HEK293 (cell line): ENCODE measurements around the gene HNRNPC.
"Not testable (repeated sequence)": the region's sequence is repeated elsewhere in the genome, so short reads cannot be mapped to it uniquely, and the experiment has no call there.

Source experiments
- CTCF ChIA-PET: fragments of 350-600 bp; formaldehyde crosslinking; extraction: SDS; loops from one replicate; lab custom pipeline; 2021; ENCODE audit warnings: antibody characterized with exemption; lab: Yijun Ruan, JAX
- POLR2A ChIA-PET: fragments of 300-600 bp; formaldehyde crosslinking; extraction: SDS; loops from one replicate; lab custom pipeline; 2020; ENCODE audit warnings: antibody characterized with exemption, inconsistent platforms; lab: Yijun Ruan, JAX
- H3K27ac ChIP-seq: fragments of 200-500 bp; sonication (Bioruptor generic); 2 replicates; pipeline ENCODE4 v1.5.1; 2014; ENCODE audit warnings: low read depth, low read length, control low read depth, inconsistent platforms; ENCODE audit errors: extremely low read depth
- H3K36me3 ChIP-seq, 2 experiments: fragments of 200-500 bp in 1 of 2; sonication (Bioruptor generic) in 1 of 2; 1 replicate in 1 of 2; 2 replicates in 1 of 2; pipeline ENCODE4 v1.5.1; 2014 to 2017; ENCODE audit warnings: inconsistent platforms in 2 of 2, low read length in 2 of 2; ENCODE audit not compliant: control insufficient read depth in 2 of 2, insufficient read depth in 1 of 2
- H3K4me1 ChIP-seq: fragments of 200-500 bp; sonication (Bioruptor generic); 2 replicates; pipeline ENCODE4 v1.5.1; 2014; ENCODE audit warnings: mild to moderate bottlenecking, low read length, inconsistent platforms; ENCODE audit not compliant: control insufficient read depth, insufficient read depth
- H3K4me3 ChIP-seq: 2 replicates; pipeline ENCODE4 v1.5.1; 2011; ENCODE audit warnings: low read depth, mild to moderate bottlenecking, control low read depth, low read length, moderate library complexity
- H3K9me3 ChIP-seq: fragments of 200-500 bp; sonication (Bioruptor generic); 2 replicates; pipeline ENCODE4 v1.5.1; 2014; ENCODE audit warnings: low read depth, low read length, inconsistent platforms; ENCODE audit not compliant: control insufficient read depth, insufficient read depth
- GFI1B ChIP-seq: fragments of 450-650 bp; formaldehyde crosslinking; IDR thresholded peaks from 2 replicates; pipeline ENCODE4 v1.5.1; 2016; ENCODE audit warnings: missing biosample characterization, missing genetic modification characterization
- KLF9 ChIP-seq: fragments of 450-650 bp; formaldehyde crosslinking; IDR thresholded peaks from 2 replicates; pipeline ENCODE4 v1.5.1; 2016; ENCODE audit warnings: missing biosample characterization, missing genetic modification characterization, low read depth
- RBAK ChIP-seq: fragments of 450-650 bp; formaldehyde crosslinking; IDR thresholded peaks from 2 replicates; pipeline ENCODE4 v1.5.1; 2016; ENCODE audit warnings: missing biosample characterization, missing genetic modification characterization
- SETDB1 ChIP-seq: IDR thresholded peaks from one replicate; pipeline ENCODE4 v1.6.1; 2017; ENCODE audit warnings: mild to moderate bottlenecking, low read length, moderate library complexity, mixed read lengths; ENCODE audit not compliant: insufficient read length
- ZIC2 ChIP-seq: fragments of 450-650 bp; formaldehyde crosslinking; IDR thresholded peaks from 2 replicates; pipeline ENCODE4 v1.5.1; 2016; ENCODE audit warnings: missing biosample characterization, missing genetic modification characterization
- ZNF10 ChIP-seq: fragments of 450-650 bp; formaldehyde crosslinking; IDR thresholded peaks from 2 replicates; pipeline ENCODE4 v1.5.1; 2017; ENCODE audit warnings: missing biosample characterization, missing genetic modification characterization
- ZNF121 ChIP-seq: fragments of 450-650 bp; formaldehyde crosslinking; IDR thresholded peaks from 2 replicates; pipeline ENCODE4 v1.5.1; 2016; ENCODE audit warnings: missing biosample characterization, missing genetic modification characterization
- ZNF174 ChIP-seq: fragments of 450-650 bp; formaldehyde crosslinking; IDR thresholded peaks from 2 replicates; pipeline ENCODE4 v1.5.0; 2017; ENCODE audit warnings: missing biosample characterization, mild to moderate bottlenecking, missing genetic modification characterization
- ZNF211 ChIP-seq: fragments of 450-650 bp; formaldehyde crosslinking; IDR thresholded peaks from 2 replicates; pipeline ENCODE4 v1.5.1; 2016; ENCODE audit warnings: low read depth, missing biosample characterization, missing genetic modification characterization
- ZNF23 ChIP-seq: fragments of 450-650 bp; formaldehyde crosslinking; IDR thresholded peaks from 2 replicates; pipeline ENCODE4 v1.5.1; 2016; ENCODE audit warnings: missing biosample characterization, missing genetic modification characterization, borderline replicate concordance
- ZNF239 ChIP-seq: fragments of 450-650 bp; formaldehyde crosslinking; IDR thresholded peaks from 2 replicates; pipeline ENCODE4 v1.5.1; 2016; ENCODE audit warnings: missing biosample characterization, missing genetic modification characterization
- ZNF37A ChIP-seq: fragments of 450-650 bp; IDR thresholded peaks from 2 replicates; pipeline ENCODE4 v1.5.1; 2018; ENCODE audit warnings: missing biosample characterization, missing genetic modification characterization
- ZNF514 ChIP-seq: fragments of 450-650 bp; formaldehyde crosslinking; IDR thresholded peaks from 2 replicates; pipeline ENCODE4 v1.5.1; 2016; ENCODE audit warnings: missing biosample characterization, missing genetic modification characterization
- ZNF629 ChIP-seq: fragments of 450-650 bp; formaldehyde crosslinking; IDR thresholded peaks from 2 replicates; pipeline ENCODE4 v1.5.1; 2017; ENCODE audit warnings: missing biosample characterization, missing genetic modification characterization
- ZNF837 ChIP-seq: fragments of 450-650 bp; formaldehyde crosslinking; IDR thresholded peaks from 2 replicates; pipeline ENCODE4 v1.5.1; 2016; ENCODE audit warnings: missing biosample characterization, missing genetic modification characterization
- TF ChIP-seq, protein P1 (sequence below): fragments of 450-650 bp; formaldehyde crosslinking; IDR thresholded peaks from 2 replicates; pipeline ENCODE4 v1.5.1; 2016; ENCODE audit warnings: missing biosample characterization, missing genetic modification characterization
- TF ChIP-seq, protein P2 (sequence below): fragments of 450-650 bp; formaldehyde crosslinking; IDR thresholded peaks from 2 replicates; pipeline ENCODE4 v1.5.1; 2016; ENCODE audit warnings: missing biosample characterization, missing genetic modification characterization
- TF ChIP-seq, protein P3 (sequence below): IDR thresholded peaks from 2 replicates; pipeline ENCODE4 v1.6.1; 2011; ENCODE audit warnings: mild to moderate bottlenecking, low read depth, low read length, borderline replicate concordance
- TF ChIP-seq, protein P4 (sequence below): fragments of 450-650 bp; formaldehyde crosslinking; IDR thresholded peaks from 2 replicates; pipeline ENCODE4 v1.5.1; 2016; ENCODE audit warnings: missing biosample characterization, missing genetic modification characterization
- TF ChIP-seq, protein P5 (sequence below): fragments of 450-650 bp; IDR thresholded peaks from 2 replicates; pipeline ENCODE4 v1.5.1; 2018; ENCODE audit warnings: missing biosample characterization, missing genetic modification characterization
- TF ChIP-seq, protein P6 (sequence below): fragments of 450-650 bp; formaldehyde crosslinking; IDR thresholded peaks from 2 replicates; pipeline ENCODE4 v1.5.1; 2016; ENCODE audit warnings: missing biosample characterization, missing genetic modification characterization

HNRNPC gene

DNA sequence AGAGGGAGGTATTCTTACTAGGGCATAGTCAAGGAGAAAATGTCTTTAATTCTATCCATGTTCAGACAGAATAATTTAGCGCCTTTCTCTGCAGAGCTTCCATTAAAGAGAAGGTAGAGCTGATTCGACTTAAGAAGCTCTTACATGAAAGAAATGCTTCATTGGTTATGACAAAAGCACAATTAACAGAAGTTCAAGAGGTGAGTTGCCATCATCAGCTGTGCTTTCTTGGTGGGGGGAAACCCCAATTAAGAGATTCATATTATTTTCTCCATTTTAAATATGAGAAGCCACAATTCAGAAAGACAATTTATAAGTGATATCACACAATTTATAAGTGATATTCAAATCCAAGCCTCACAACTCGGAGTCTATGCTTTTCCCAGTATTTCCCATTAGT, 38.4 kb upstream of the HNRNPC start:
- Histone ChIP-seq H3K4me1 (peaks cover 6% of the 10 kb centered on the region), H3K9me3 (no peaks in the 10 kb centered on the region), H3K27ac (no peak overlapping the region), H3K36me3 (no peaks in the 10 kb centered on the region)
- POLR2A ChIA-PET = no interaction called here
- TF ChIP-seq ZNF211 (tag by site-specific recombination) (no peak), ZNF239 (no peak), ZNF629 (no peak), ZNF174 (tag by site-specific recombination) (no peak), ZNF37A (no peak)
- TF ChIP-seq, protein P1, sequence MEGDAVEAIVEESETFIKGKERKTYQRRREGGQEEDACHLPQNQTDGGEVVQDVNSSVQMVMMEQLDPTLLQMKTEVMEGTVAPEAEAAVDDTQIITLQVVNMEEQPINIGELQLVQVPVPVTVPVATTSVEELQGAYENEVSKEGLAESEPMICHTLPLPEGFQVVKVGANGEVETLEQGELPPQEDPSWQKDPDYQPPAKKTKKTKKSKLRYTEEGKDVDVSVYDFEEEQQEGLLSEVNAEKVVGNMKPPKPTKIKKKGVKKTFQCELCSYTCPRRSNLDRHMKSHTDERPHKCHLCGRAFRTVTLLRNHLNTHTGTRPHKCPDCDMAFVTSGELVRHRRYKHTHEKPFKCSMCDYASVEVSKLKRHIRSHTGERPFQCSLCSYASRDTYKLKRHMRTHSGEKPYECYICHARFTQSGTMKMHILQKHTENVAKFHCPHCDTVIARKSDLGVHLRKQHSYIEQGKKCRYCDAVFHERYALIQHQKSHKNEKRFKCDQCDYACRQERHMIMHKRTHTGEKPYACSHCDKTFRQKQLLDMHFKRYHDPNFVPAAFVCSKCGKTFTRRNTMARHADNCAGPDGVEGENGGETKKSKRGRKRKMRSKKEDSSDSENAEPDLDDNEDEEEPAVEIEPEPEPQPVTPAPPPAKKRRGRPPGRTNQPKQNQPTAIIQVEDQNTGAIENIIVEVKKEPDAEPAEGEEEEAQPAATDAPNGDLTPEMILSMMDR (tag by site-specific recombination) = no peak
- TF ChIP-seq, protein P2, sequence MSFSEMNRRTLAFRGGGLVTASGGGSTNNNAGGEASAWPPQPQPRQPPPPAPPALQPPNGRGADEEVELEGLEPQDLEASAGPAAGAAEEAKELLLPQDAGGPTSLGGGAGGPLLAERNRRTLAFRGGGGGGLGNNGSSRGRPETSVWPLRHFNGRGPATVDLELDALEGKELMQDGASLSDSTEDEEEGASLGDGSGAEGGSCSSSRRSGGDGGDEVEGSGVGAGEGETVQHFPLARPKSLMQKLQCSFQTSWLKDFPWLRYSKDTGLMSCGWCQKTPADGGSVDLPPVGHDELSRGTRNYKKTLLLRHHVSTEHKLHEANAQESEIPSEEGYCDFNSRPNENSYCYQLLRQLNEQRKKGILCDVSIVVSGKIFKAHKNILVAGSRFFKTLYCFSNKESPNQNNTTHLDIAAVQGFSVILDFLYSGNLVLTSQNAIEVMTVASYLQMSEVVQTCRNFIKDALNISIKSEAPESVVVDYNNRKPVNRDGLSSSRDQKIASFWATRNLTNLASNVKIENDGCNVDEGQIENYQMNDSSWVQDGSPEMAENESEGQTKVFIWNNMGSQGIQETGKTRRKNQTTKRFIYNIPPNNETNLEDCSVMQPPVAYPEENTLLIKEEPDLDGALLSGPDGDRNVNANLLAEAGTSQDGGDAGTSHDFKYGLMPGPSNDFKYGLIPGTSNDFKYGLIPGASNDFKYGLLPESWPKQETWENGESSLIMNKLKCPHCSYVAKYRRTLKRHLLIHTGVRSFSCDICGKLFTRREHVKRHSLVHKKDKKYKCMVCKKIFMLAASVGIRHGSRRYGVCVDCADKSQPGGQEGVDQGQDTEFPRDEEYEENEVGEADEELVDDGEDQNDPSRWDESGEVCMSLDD = no peak
- TF ChIP-seq, protein P3, sequence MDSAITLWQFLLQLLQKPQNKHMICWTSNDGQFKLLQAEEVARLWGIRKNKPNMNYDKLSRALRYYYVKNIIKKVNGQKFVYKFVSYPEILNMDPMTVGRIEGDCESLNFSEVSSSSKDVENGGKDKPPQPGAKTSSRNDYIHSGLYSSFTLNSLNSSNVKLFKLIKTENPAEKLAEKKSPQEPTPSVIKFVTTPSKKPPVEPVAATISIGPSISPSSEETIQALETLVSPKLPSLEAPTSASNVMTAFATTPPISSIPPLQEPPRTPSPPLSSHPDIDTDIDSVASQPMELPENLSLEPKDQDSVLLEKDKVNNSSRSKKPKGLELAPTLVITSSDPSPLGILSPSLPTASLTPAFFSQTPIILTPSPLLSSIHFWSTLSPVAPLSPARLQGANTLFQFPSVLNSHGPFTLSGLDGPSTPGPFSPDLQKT = no peak
- TF ChIP-seq, all 188 proteins: peak for 0
- CTCF ChIA-PET = no interaction called here
- no peak overlapping the region for H3K4me3 ChIP-seq

DNA sequence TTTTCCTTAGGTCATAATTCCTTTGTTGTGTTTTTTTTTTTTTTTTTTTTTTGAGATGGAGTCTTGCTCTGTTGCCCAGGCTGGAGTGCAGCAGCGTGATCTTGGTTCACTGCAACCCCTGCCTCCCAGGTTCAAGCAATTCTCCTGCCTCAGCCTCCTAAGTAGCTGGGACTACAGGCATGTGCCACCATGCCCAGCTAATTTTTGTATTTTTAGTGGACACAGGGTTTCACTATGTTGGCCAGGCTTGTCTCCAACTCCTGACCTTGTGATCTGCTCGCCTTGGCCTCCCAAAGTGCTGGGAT, 33.5 kb upstream of the HNRNPC start:
- H3K27ac ChIP-seq, H3K4me1 ChIP-seq, CTCF ChIA-PET, H3K4me3 ChIP-seq, H3K36me3 ChIP-seq, H3K9me3 ChIP-seq: not testable (repeated sequence)
- peak; percentile 74 for TF ChIP-seq ZNF121 (tag by site-specific recombination)
- POLR2A ChIA-PET = interaction anchor here (0.7 kb wide), 1 partner anchor 90 kb away, joined by 6 read pairs; no protein-coding TSS in a partner anchor

DNA sequence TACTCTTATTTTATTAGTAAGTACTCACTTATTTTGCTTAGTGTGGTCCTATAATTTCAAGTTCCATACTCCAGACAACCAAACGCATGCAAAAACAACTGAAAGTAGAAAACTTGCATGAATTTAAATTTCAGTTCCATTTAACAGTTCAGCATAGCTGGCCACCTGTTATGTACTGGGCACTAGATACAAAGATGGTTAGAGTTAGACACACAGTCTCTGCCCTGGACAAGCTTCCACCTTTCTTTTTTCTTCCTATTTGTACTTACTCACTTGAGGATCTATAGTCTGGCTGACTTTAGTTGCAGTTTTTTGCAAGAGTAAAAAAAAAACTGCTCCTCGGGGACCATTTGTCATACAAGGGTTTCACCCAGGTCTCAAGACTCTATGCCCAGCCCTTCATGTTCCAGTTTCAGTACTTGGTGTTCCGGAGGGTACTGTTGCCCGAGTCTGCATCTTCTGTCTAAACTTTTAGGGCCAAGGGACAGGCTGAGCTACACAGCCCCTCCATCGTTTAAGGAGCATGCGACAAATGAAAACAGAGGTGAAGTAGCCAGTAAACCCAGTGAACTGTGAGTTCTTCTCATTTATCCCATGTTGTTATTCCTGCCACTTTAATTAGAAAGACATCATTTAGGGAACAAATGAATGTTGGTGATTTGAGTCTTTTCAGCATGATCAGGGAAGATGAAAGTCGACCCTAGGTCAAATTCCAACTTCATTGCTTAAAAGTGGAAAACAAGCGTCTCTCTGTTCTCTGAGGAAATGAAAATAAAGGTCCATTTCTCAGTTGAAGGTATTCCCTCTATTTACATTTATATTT, 33.0 kb upstream of the HNRNPC start:
- Histone ChIP-seq H3K4me3 (no peak overlapping the region), H3K36me3 (no peaks in the 10 kb centered on the region), H3K27ac (no peak overlapping the region), H3K9me3 (no peaks in the 10 kb centered on the region), H3K4me1 (peaks cover 2% of the 10 kb centered on the region; the same call in 1 of the 2 replicates)
- POLR2A ChIA-PET = interaction anchor here (0.7 kb wide), 1 partner anchor 90 kb away, joined by 6 read pairs; no protein-coding TSS in a partner anchor
- CTCF ChIA-PET = no interaction called here
- TF ChIP-seq RBAK (tag by site-specific recombination) (no peak), KLF9 (tag by site-specific recombination) (no peak), GFI1B (tag by site-specific recombination) (no peak), ZNF23 (tag by site-specific recombination) (no peak), ZNF10 (tag by site-specific recombination) (no peak), ZNF239 (no peak), SETDB1 (no peak), ZNF514 (no peak), ZNF837 (tag by site-specific recombination) (no peak), ZIC2 (tag by site-specific recombination) (no peak)
- TF ChIP-seq, protein P4, sequence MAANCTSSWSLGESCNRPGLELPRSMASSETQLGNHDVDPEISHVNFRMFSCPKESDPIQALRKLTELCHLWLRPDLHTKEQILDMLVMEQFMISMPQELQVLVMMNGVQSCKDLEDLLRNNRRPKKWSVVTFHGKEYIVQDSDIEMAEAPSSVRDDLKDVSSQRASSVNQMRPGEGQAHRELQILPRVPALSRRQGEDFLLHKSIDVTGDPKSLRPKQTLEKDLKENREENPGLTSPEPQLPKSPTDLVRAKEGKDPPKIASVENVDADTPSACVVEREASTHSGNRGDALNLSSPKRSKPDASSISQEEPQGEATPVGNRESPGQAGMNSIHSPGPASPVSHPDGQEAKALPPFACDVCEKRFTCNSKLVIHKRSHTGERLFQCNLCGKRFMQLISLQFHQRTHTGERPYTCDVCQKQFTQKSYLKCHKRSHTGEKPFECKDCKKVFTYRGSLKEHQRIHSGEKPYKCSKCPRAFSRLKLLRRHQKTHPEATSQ (tag by site-specific recombination) = no peak
- TF ChIP-seq, protein P5, sequence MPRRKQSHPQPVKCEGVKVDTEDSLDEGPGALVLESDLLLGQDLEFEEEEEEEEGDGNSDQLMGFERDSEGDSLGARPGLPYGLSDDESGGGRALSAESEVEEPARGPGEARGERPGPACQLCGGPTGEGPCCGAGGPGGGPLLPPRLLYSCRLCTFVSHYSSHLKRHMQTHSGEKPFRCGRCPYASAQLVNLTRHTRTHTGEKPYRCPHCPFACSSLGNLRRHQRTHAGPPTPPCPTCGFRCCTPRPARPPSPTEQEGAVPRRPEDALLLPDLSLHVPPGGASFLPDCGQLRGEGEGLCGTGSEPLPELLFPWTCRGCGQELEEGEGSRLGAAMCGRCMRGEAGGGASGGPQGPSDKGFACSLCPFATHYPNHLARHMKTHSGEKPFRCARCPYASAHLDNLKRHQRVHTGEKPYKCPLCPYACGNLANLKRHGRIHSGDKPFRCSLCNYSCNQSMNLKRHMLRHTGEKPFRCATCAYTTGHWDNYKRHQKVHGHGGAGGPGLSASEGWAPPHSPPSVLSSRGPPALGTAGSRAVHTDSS (tag by site-specific recombination) = no peak
- TF ChIP-seq, protein P6, sequence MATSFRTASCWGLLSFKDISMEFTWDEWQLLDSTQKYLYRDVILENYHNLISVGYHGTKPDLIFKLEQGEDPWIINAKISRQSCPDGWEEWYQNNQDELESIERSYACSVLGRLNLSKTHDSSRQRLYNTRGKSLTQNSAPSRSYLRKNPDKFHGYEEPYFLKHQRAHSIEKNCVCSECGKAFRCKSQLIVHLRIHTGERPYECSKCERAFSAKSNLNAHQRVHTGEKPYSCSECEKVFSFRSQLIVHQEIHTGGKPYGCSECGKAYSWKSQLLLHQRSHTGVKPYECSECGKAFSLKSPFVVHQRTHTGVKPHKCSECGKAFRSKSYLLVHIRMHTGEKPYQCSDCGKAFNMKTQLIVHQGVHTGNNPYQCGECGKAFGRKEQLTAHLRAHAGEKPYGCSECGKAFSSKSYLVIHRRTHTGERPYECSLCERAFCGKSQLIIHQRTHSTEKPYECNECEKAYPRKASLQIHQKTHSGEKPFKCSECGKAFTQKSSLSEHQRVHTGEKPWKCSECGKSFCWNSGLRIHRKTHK (tag by site-specific recombination) = no peak
